K562 (cell line): ENCODE data around the gene THAP5. TPM values are rescaled to one million over a fixed set of nuclear protein-coding genes. Genes with fewer than 3 reads are reported as not detected.

Experiments used
- ATAC-seq: fragments of 200-7000 bp; cut with Tn5 transposase; 3 replicates; pipeline ENCODE4 v1.9.1; 2020; ENCODE audit warnings: moderate library complexity
- BruUV-seq: library from RNA; stranded (reverse); fragments of 400-500 nt; replicated peaks from 2 replicates; lab custom pipeline; 2021; lab: Mats Ljungman, UMichigan
- CTCF ChIA-PET: fragments of 300-600 bp; formaldehyde crosslinking; extraction: SDS; loops from one replicate; lab custom pipeline; 2021; ENCODE audit warnings: low intra/inter-chr PET ratio; lab: Yijun Ruan, JAX
- POLR2A ChIA-PET: fragments of 300-600, 350-650 bp; sonication (Branson Sonifier 250); formaldehyde crosslinking; extraction: SDS; loops from one replicate; lab custom pipeline; 2021; ENCODE audit warnings: antibody characterized with exemption, inconsistent platforms; lab: Yijun Ruan, JAX
- DNase-seq, 4 experiments: peaks; one replicate each; pipeline versions ENCODE4 v3.0.0 to v3.0.0-alpha.2; 2011 to 2018; ENCODE audit warnings: low spot score in 3 of 4, mixed read lengths in 3 of 4; ENCODE audit errors: extremely low read depth in 1 of 4
- FAIRE-seq: peaks from 2 replicates; lab custom pipeline; 2011; peaks lifted over from hg19 to GRCh38; lab: Jason Lieb, UNC
- H2AFZ ChIP-seq: 2 replicates; pipeline ENCODE4 v1.6.0; 2011; ENCODE audit warnings: low read depth, low read length, control low read depth, inconsistent platforms
- H3K27ac ChIP-seq: fragments of 200-600 bp; 3 replicates; pipeline ENCODE4 v1.8.0; 2011; ENCODE audit warnings: low read depth, mild to moderate bottlenecking, control low read depth, inconsistent platforms, low read length, moderate library complexity, mixed read lengths; ENCODE audit errors: extremely low read depth
- H3K27me3 ChIP-seq, 2 experiments: fragments of 300-600 bp in 1 of 2; 2 replicates in 1 of 2; 3 replicates in 1 of 2; pipeline versions ENCODE4 v1.6.0 to v1.8.0; 2011; ENCODE audit warnings: inconsistent platforms in 2 of 2, low read length in 2 of 2, mild to moderate bottlenecking in 1 of 2, mixed read lengths in 1 of 2, moderate library complexity in 1 of 2; ENCODE audit not compliant: control insufficient read depth in 2 of 2, insufficient read depth in 2 of 2
- H3K36me3 ChIP-seq: fragments of 300-600 bp; 3 replicates; pipeline ENCODE4 v1.8.0; 2011; ENCODE audit warnings: mild to moderate bottlenecking, low read length, inconsistent platforms; ENCODE audit not compliant: control insufficient read depth, insufficient read depth
- H3K4me1 ChIP-seq, 2 experiments: fragments of 200-600 bp in 1 of 2; replicated peaks in 1 of 2; 2 replicates in 1 of 2; 3 replicates in 1 of 2; pipeline versions ENCODE4 v1.5.1 to v1.8.0; 2011; ENCODE audit warnings: inconsistent platforms in 2 of 2, low read length in 2 of 2, mild to moderate bottlenecking in 1 of 2, mixed read lengths in 1 of 2, moderate library complexity in 1 of 2; ENCODE audit not compliant: control insufficient read depth in 2 of 2, insufficient read depth in 2 of 2
- H3K4me2 ChIP-seq: 2 replicates; pipeline ENCODE4 v1.6.1; 2011; ENCODE audit warnings: low read length, control low read depth, inconsistent platforms, mixed read lengths; ENCODE audit not compliant: insufficient read depth
- H3K4me3 ChIP-seq: fragments of 200-600 bp; sonication (generic), shearing (Covaris generic); 2 replicates; pipeline ENCODE4 v1.5.1; 2016; ENCODE audit warnings: control low read depth, inconsistent platforms
- H3K79me2 ChIP-seq: fragments of 200-600 bp; 3 replicates; pipeline ENCODE4 v1.8.0; 2011; ENCODE audit warnings: low read length, inconsistent platforms; ENCODE audit not compliant: control insufficient read depth, insufficient read depth
- H3K9ac ChIP-seq, 2 experiments: 2 replicates each; pipeline versions ENCODE4 v1.6.0 to v1.6.1; 2011; ENCODE audit warnings: low read depth in 2 of 2, low read length in 2 of 2, control low read depth in 1 of 2, inconsistent platforms in 1 of 2, mild to moderate bottlenecking in 1 of 2, mixed read lengths in 1 of 2; ENCODE audit not compliant: insufficient read depth in 1 of 2
- H3K9me1 ChIP-seq: one replicate; pipeline ENCODE4 v1.6.0; 2011; ENCODE audit warnings: inconsistent platforms, mild to moderate bottlenecking, low read length, moderate library complexity; ENCODE audit not compliant: control insufficient read depth, insufficient read depth
- H3K9me3 ChIP-seq: replicated peaks from 2 replicates; pipeline ENCODE4 v1.5.1; 2011; ENCODE audit warnings: low read depth, low read length, inconsistent platforms; ENCODE audit not compliant: control insufficient read depth, insufficient read depth
- H4K20me1 ChIP-seq: replicated peaks from 2 replicates; pipeline ENCODE4 v1.6.1; 2011; ENCODE audit warnings: low read length, inconsistent platforms, mixed read lengths; ENCODE audit not compliant: control insufficient read depth, insufficient read depth
- CEBPG ChIP-seq, 3 experiments: fragments of 200-800 bp in 1 of 3; sonication (Bioruptor generic) in 1 of 3; sonication (generic) in 1 of 3; formaldehyde crosslinking in 1 of 3; IDR thresholded peaks in 2 of 3; conservative IDR thresholded peaks in 1 of 3; 2 replicates each; pipeline versions ENCODE4 v1.6.1 to v1.8.0; 2016 to 2022; ENCODE audit warnings: missing compliant biosample characterization in 2 of 3, missing genetic modification characterization in 2 of 3, mild to moderate bottlenecking in 1 of 3, missing genetic modification reagents in 1 of 3
- CHD1 ChIP-seq: fragments of 200-600 bp; sonication (generic); IDR thresholded peaks from one replicate; pipeline ENCODE4 v1.6.1; 2012; ENCODE audit warnings: mild to moderate bottlenecking, moderate library complexity, low read length, inconsistent platforms
- E2F1 ChIP-seq: sonication (generic); formaldehyde crosslinking; IDR thresholded peaks from 2 replicates; pipeline ENCODE4 v1.8.1; 2023; ENCODE audit warnings: mild to moderate bottlenecking, missing genetic modification reagents, moderate library complexity
- E2F8 ChIP-seq: fragments of 450-650 bp; IDR thresholded peaks from 2 replicates; pipeline ENCODE4 v1.7.1; 2018; ENCODE audit warnings: mild to moderate bottlenecking, low read depth; ENCODE audit not compliant: partially characterized antibody
- HDAC6 ChIP-seq: IDR thresholded peaks from 2 replicates; pipeline ENCODE4 v1.6.1; 2012; ENCODE audit warnings: low read depth, mild to moderate bottlenecking, control low read depth, inconsistent platforms, low read length, moderate library complexity
- HOMEZ ChIP-seq: fragments of 250-450 bp; sonication (Bioruptor Pico); IDR thresholded peaks from 2 replicates; pipeline ENCODE4 v1.4.0; 2020; ENCODE audit warnings: mild to moderate bottlenecking, moderate library complexity
- LCOR ChIP-seq: sonication (generic); formaldehyde crosslinking; IDR thresholded peaks from 2 replicates; pipeline ENCODE4 v1.8.0; 2022; ENCODE audit warnings: mild to moderate bottlenecking, missing genetic modification reagents
- LEF1 ChIP-seq: fragments of 450-650 bp; IDR thresholded peaks from 2 replicates; pipeline ENCODE4 v1.6.1; 2016; ENCODE audit warnings: mild to moderate bottlenecking
- MYC ChIP-seq, 2 experiments: fragments of 250-450 bp in 1 of 2; sonication (Bioruptor Pico) in 1 of 2; IDR thresholded peaks; 2 replicates each; pipeline versions ENCODE4 v1.5.1 to v1.6.1; 2012 to 2021; ENCODE audit warnings: low read depth in 2 of 2, borderline replicate concordance in 1 of 2, improper control_type of control experiment in 1 of 2, low read length in 1 of 2, mild to moderate bottlenecking in 1 of 2, moderate library complexity in 1 of 2
- NUFIP1 ChIP-seq: fragments of 450-650 bp; IDR thresholded peaks from 2 replicates; pipeline ENCODE4 v1.6.1; 2018; ENCODE audit not compliant: partially characterized antibody
- PURB ChIP-seq: sonication (generic); formaldehyde crosslinking; IDR thresholded peaks from 2 replicates; pipeline ENCODE4 v1.9.0; 2021; ENCODE audit warnings: low read depth, mild to moderate bottlenecking, missing genetic modification reagents
- SMARCB1 ChIP-seq: IDR thresholded peaks from 2 replicates; pipeline ENCODE4 v1.6.1; 2011; ENCODE audit warnings: improper control_type of control experiment, low read depth; ENCODE audit not compliant: insufficient read length
- SP2 ChIP-seq: IDR thresholded peaks from 2 replicates; pipeline ENCODE4 v1.6.1; 2011; ENCODE audit warnings: mild to moderate bottlenecking, low read depth, low read length, moderate library complexity; ENCODE audit not compliant: poor library complexity, severe bottlenecking; ENCODE audit errors: extremely low read depth
- TBL1XR1 ChIP-seq, 2 experiments: IDR thresholded peaks; 2 replicates each; pipeline ENCODE4 v1.6.1; 2012; ENCODE audit warnings: improper control_type of control experiment in 2 of 2, low read length in 2 of 2, mild to moderate bottlenecking in 1 of 2
- ZBED1 ChIP-seq: IDR thresholded peaks from 2 replicates; pipeline ENCODE4 v1.6.1; 2014
- ZNF121 ChIP-seq: sonication (generic); formaldehyde crosslinking; conservative IDR thresholded peaks from 2 replicates; pipeline ENCODE4 v1.8.0; 2022; ENCODE audit warnings: missing genetic modification reagents
- ZNF436 ChIP-seq: fragments of 250-450, 450-650 bp; sonication (Bioruptor Pico); formaldehyde crosslinking; IDR thresholded peaks from 2 replicates; pipeline ENCODE4 v1.7.0; 2020; ENCODE audit warnings: mild to moderate bottlenecking
- WGBS: fragments of 100-300 bp; shearing (Covaris generic); methylation state at CpG from one replicate; pipeline ENCODE4 v1.1.6; 2016; ENCODE audit warnings: low coverage, mixed read lengths; ENCODE audit not compliant: insufficient coverage; ENCODE audit errors: missing lambda C conversion rate; 5-methylcytosine and 5-hydroxymethylcytosine counted together
- in situ Hi-C: fragments of 300-500 bp; cut with MboI; formaldehyde crosslinking; loops from 4 replicates; pipeline ENCODE4 v1.15.0; 2018; ENCODE audit warnings: inconsistent platforms, mixed read lengths
- intact Hi-C: fragments of 100-400 bp; cut with micrococcal nuclease; formaldehyde crosslinking; loops from 2 replicates; pipeline ENCODE4 v1.14.2; 2022
- polyA plus RNA-seq, 8 experiments: library from polyadenylated mRNA; depleted of rRNA in 4 of 8; stranded (reverse) in 5 of 8; unstranded in 3 of 8; fragments of >200 nt; fragmentation: Nextera tagmentation in 2 of 8; fragmentation: Illumina TruSeq in 1 of 8; extraction: Ambion mirVana in 2 of 8; extraction: Trizol in 1 of 8; gene quantifications; 2 replicates each; pipeline versions ENCODE4 v1.2.1 to v1.2.3, GENCODE V29; 2011 to 2014; ENCODE audit warnings: inconsistent platforms in 1 of 8, missing spikeins in 1 of 8
- total RNA-seq, 7 experiments: library from RNA; depleted of rRNA in 6 of 7; stranded (reverse); fragments of >200 nt in 6 of 7; fragmentation: Illumina TruSeq in 2 of 7; extraction: Trizol in 2 of 7; gene quantifications; 2 replicates each; pipeline versions ENCODE4 v1.2.1 to v1.2.3, GENCODE V29; 2011 to 2021; ENCODE audit warnings: low replicate concordance in 1 of 7

THAP5 gene
- total and polyA plus RNA-seq, 9 of the 15 experiments (the other 6 are each of a cell fraction or from before 2014, with no cell fraction given) = 16.5 to 58.1 (median 28.2) TPM

- peaks cover 6% of the 10 kb centered on the region; the same call in 1 of the 2 replicates for H3K9me3 ChIP-seq
- H3K36me3 ChIP-seq = peaks cover 38% of the 10 kb centered on the region
- H4K20me1 ChIP-seq = no peaks in the 10 kb centered on the region
- DNase-seq (no peak), ATAC-seq (0 out of 3 replicates have a peak, but pooled peaks have one; percentile 1), FAIRE-seq (no peak)
- no peaks in the 10 kb centered on the region for H3K9me1 ChIP-seq
- ChIA-PET CTCF (no interaction called here), POLR2A (interaction anchor here (1.0 to 3.6 kb wide), 4 partner anchors 10 to 18 kb away, joined by 3 to 16 read pairs (median 6); no protein-coding TSS in a partner anchor)
- H3K27me3 ChIP-seq = no peaks in the 10 kb centered on the region
- no TSS peak for BruUV-seq
- intact Hi-C loops (no loop called here), in situ Hi-C loops (no loop called here)
- 74% methylated on average over 2 of the region's 2 CpGs for WGBS
- no peak overlapping the region for H2AFZ ChIP-seq
- H3K79me2 ChIP-seq = peaks cover 39% of the 10 kb centered on the region
- H3K4me1 ChIP-seq = peaks cover 1 to 13% of the 10 kb centered on the region in 2 experiments; a peak in 3 of 5 replicates
- no peak overlapping the region for H3K4me3 ChIP-seq
- H3K4me2 ChIP-seq = no peak overlapping the region
- H3K27ac ChIP-seq = no peak overlapping the region
- H3K9ac ChIP-seq = no peak overlapping the region
- TF ChIP-seq LEF1 (no peak), LCOR (CRISPR knock-in tag) (no peak), CHD1 (no peak), MYC (IDR thresholded peaks at IDR 0.05; ENCODE audit: low read depth, low read length) (no peak), MYC (CRISPR knock-in tag; IDR thresholded peaks at IDR 0.05; ENCODE audit: borderline replicate concordance, low read depth) (no peak), ZBED1 (no peak), HDAC6 (no peak), ZNF121 (CRISPR knock-in tag) (no peak), CEBPG (CRISPR knock-in tag; IDR thresholded peaks at IDR 0.05) (no peak), CEBPG (tag; conservative IDR thresholded peaks at IDR 0.05 in 1 of 2, IDR thresholded peaks at IDR 0.05 in 1 of 2) (no peak), PURB (CRISPR knock-in tag) (no peak), SP2 (no peak), NUFIP1 (no peak), SMARCB1 (no peak), TBL1XR1 (IDR thresholded peaks at IDR 0.05; ENCODE audit: low read length in 2 of 2) (no peak), ZNF436 (CRISPR knock-in tag) (no peak), HOMEZ (CRISPR knock-in tag) (no peak), E2F1 (CRISPR knock-in tag) (0 out of 2 replicates have a peak, but pooled peaks have one; percentile 15), E2F8 (no peak)
Observed at GRCh38 chr7:108575156-108575555, 5.7 kb upstream of the THAP5 start.
